Loucy (cell line): ENCODE measurements around the gene PRND.

Source experiments
- H2AFZ ChIP-seq: fragments of 200-600 bp; sonication (generic); 2 replicates; pipeline ENCODE4 v1.6.0; 2016; ENCODE audit warnings: antibody characterized with exemption, mild to moderate bottlenecking, low read length, moderate library complexity
- H3F3A ChIP-seq: fragments of 200-600 bp; 2 replicates; pipeline ENCODE4 v1.6.0; 2016; ENCODE audit warnings: antibody characterized with exemption, low read depth, mild to moderate bottlenecking
- H3K27me3 ChIP-seq: fragments of 200-600 bp; sonication (generic); 2 replicates; pipeline ENCODE4 v1.6.1; 2014; ENCODE audit warnings: low read length, mild to moderate bottlenecking; ENCODE audit not compliant: insufficient read depth, poor library complexity, severe bottlenecking
- H3K36me3 ChIP-seq: fragments of 200-600 bp; sonication (generic); 2 replicates; pipeline ENCODE4 v1.6.1; 2016; ENCODE audit warnings: low read length; ENCODE audit not compliant: insufficient read depth
- H3K4me1 ChIP-seq: fragments of 200-600 bp; sonication (generic); 2 replicates; pipeline ENCODE4 v1.5.1; 2014; ENCODE audit warnings: low read length, mild to moderate bottlenecking; ENCODE audit not compliant: insufficient read depth, poor library complexity, severe bottlenecking
- H3K4me2 ChIP-seq: fragments of 200-600 bp; sonication (generic); 2 replicates; pipeline ENCODE4 v1.6.0; 2014; ENCODE audit warnings: antibody characterized with exemption, low read length, low read depth, mild to moderate bottlenecking; ENCODE audit not compliant: poor library complexity, severe bottlenecking
- H3K4me3 ChIP-seq: fragments of 200-600 bp; sonication (generic); 2 replicates; pipeline ENCODE4 v1.5.1; 2014; ENCODE audit warnings: low read length, mild to moderate bottlenecking, mixed read lengths; ENCODE audit not compliant: poor library complexity, severe bottlenecking
- H3K79me2 ChIP-seq: fragments of 200-600 bp; sonication (generic); 2 replicates; pipeline ENCODE4 v1.6.1; 2014; ENCODE audit warnings: low read length; ENCODE audit not compliant: insufficient read depth
- H3K9ac ChIP-seq: fragments of 200-600 bp; sonication (generic); 2 replicates; pipeline ENCODE4 v1.6.0; 2014; ENCODE audit warnings: mild to moderate bottlenecking, low read depth, low read length, moderate library complexity; ENCODE audit not compliant: poor library complexity, severe bottlenecking
- H3K9me2 ChIP-seq: fragments of 200-600 bp; sonication (generic); replicated peaks from 2 replicates; pipeline ENCODE4 v1.6.1; 2016; ENCODE audit warnings: low read depth, low read length, mixed read lengths
- H3K9me3 ChIP-seq: fragments of 200-600 bp; sonication (generic); 2 replicates; pipeline ENCODE4 v1.6.1; 2014; ENCODE audit warnings: mild to moderate bottlenecking, antibody characterized with exemption, low read length, low read depth; ENCODE audit not compliant: insufficient read depth
- H4K20me1 ChIP-seq: fragments of 200-600 bp; sonication (generic); 2 replicates; pipeline ENCODE4 v1.6.0; 2014; ENCODE audit warnings: antibody characterized with exemption, low read length, mild to moderate bottlenecking; ENCODE audit not compliant: insufficient read depth, poor library complexity, severe bottlenecking
- CTCF ChIP-seq: fragments of 200-600 bp; sonication (generic); conservative IDR thresholded peaks from 2 replicates; pipeline ENCODE4 v1.5.1; 2014; ENCODE audit warnings: mild to moderate bottlenecking, antibody characterized with exemption, low read length
- EZH2phosphoT487 ChIP-seq: fragments of 200-600 bp; IDR thresholded peaks from 2 replicates; pipeline ENCODE4 v1.6.1; 2018; ENCODE audit warnings: antibody characterized with exemption, mild to moderate bottlenecking, moderate library complexity, borderline replicate concordance

The PRND gene

GRCh38 chr20:4721719-4722118 is at the start of gene PRND:
Gene PRND, plus strand, starts transcription at chr20:4721909. Its CDS starts 2,643 bp downstream, at chr20:4724552.
- no peaks in the 10 kb centered on the region for H3K27me3 ChIP-seq
- no peak within 1 kb of the TSS for H3K9ac ChIP-seq
- no peaks in the 10 kb centered on the region for H3F3A ChIP-seq
- H3K9me2 ChIP-seq: no peaks in the 10 kb centered on the region
- no peak within 1 kb of the TSS for H3K4me3 ChIP-seq
- TF ChIP-seq CTCF (no peak), EZH2phosphoT487 (no peak)
- H3K4me2 ChIP-seq: no peak within 1 kb of the TSS
- H3K36me3 ChIP-seq: no peaks in the 10 kb centered on the region
- H3K9me3 ChIP-seq: no peaks in the 10 kb centered on the region
- no peaks in the 10 kb centered on the region for H3K4me1 ChIP-seq
- no peaks in the 10 kb centered on the region for H4K20me1 ChIP-seq
- H3K79me2 ChIP-seq: no peaks in the 10 kb centered on the region
- peak within 1 kb of the TSS; percentile 37 for H2AFZ ChIP-seq

GRCh38 chr20:4672948-4673347 is 48.8 kb upstream of the PRND start:
- no peaks in the 10 kb centered on the region for H3K4me1 ChIP-seq
- no peaks in the 10 kb centered on the region for H3K36me3 ChIP-seq
- H3K9ac ChIP-seq: no peak overlapping the region
- no peak overlapping the region for H2AFZ ChIP-seq
- no peaks in the 10 kb centered on the region for H4K20me1 ChIP-seq
- H3K4me2 ChIP-seq: no peak overlapping the region
- H3K4me3 ChIP-seq: no peak overlapping the region
- no peaks in the 10 kb centered on the region for H3K9me3 ChIP-seq
- no peaks in the 10 kb centered on the region for H3K79me2 ChIP-seq
- TF ChIP-seq EZH2phosphoT487: no peak
- TF ChIP-seq CTCF: no peak
- no peaks in the 10 kb centered on the region for H3K27me3 ChIP-seq
- H3K9me2 ChIP-seq: no peaks in the 10 kb centered on the region
- no peaks in the 10 kb centered on the region for H3F3A ChIP-seq

GRCh38 chr20:4673371-4674001 is 48.2 kb upstream of the PRND start:
- H3K4me3 ChIP-seq: no peak overlapping the region
- H3K4me2 ChIP-seq: no peak overlapping the region
- no peak overlapping the region for H2AFZ ChIP-seq
- H3K36me3 ChIP-seq: no peaks in the 10 kb centered on the region
- no peaks in the 10 kb centered on the region for H3F3A ChIP-seq
- no peaks in the 10 kb centered on the region for H4K20me1 ChIP-seq
- H3K27me3 ChIP-seq: no peaks in the 10 kb centered on the region
- no peak overlapping the region for H3K9ac ChIP-seq
- no peaks in the 10 kb centered on the region for H3K9me2 ChIP-seq
- H3K79me2 ChIP-seq: no peaks in the 10 kb centered on the region
- no peaks in the 10 kb centered on the region for H3K4me1 ChIP-seq
- TF ChIP-seq CTCF (no peak), EZH2phosphoT487 (no peak)
- H3K9me3 ChIP-seq: no peaks in the 10 kb centered on the region
